ENCODE measurements around the gene AKAIN1. TPM values are rescaled to one million over a fixed set of nuclear protein-coding genes. Genes with fewer than 3 reads are reported as not detected.

AKAIN1 gene
- polyA plus RNA-seq, 1 of the 3 experiments (the other 2 are of a cell fraction), result not detected

DNA sequence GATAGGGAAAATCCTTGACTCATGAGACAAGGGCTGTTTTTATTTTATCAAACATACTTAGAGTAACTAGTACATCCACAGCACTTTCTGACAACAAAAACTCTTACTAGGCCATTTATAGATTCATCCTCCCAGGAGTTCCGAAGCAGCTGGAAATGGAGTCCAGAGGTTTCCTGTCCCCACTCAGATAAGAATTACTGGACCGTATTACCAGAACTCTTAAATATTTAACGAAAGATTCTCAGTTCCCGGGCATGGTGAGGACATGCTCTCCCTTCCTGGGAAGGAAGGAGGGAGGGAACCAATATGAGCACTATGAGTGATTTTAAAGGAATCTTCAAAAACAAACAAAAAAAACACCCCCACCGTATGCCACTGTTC, 41.2 kb downstream of the AKAIN1 start (continued):
- TF ChIP-seq, protein P1, sequence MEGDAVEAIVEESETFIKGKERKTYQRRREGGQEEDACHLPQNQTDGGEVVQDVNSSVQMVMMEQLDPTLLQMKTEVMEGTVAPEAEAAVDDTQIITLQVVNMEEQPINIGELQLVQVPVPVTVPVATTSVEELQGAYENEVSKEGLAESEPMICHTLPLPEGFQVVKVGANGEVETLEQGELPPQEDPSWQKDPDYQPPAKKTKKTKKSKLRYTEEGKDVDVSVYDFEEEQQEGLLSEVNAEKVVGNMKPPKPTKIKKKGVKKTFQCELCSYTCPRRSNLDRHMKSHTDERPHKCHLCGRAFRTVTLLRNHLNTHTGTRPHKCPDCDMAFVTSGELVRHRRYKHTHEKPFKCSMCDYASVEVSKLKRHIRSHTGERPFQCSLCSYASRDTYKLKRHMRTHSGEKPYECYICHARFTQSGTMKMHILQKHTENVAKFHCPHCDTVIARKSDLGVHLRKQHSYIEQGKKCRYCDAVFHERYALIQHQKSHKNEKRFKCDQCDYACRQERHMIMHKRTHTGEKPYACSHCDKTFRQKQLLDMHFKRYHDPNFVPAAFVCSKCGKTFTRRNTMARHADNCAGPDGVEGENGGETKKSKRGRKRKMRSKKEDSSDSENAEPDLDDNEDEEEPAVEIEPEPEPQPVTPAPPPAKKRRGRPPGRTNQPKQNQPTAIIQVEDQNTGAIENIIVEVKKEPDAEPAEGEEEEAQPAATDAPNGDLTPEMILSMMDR (IDR thresholded peaks at IDR 0.05), result no peak
- TF ChIP-seq, protein P2, sequence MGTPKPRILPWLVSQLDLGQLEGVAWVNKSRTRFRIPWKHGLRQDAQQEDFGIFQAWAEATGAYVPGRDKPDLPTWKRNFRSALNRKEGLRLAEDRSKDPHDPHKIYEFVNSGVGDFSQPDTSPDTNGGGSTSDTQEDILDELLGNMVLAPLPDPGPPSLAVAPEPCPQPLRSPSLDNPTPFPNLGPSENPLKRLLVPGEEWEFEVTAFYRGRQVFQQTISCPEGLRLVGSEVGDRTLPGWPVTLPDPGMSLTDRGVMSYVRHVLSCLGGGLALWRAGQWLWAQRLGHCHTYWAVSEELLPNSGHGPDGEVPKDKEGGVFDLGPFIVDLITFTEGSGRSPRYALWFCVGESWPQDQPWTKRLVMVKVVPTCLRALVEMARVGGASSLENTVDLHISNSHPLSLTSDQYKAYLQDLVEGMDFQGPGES (IDR thresholded peaks at IDR 0.05; ENCODE audit: low read depth, low read length), result no peak
- no peak for TF ChIP-seq POLR2AphosphoS5 (IDR thresholded peaks at IDR 0.05; ENCODE audit: low read depth, low read length)

DNA sequence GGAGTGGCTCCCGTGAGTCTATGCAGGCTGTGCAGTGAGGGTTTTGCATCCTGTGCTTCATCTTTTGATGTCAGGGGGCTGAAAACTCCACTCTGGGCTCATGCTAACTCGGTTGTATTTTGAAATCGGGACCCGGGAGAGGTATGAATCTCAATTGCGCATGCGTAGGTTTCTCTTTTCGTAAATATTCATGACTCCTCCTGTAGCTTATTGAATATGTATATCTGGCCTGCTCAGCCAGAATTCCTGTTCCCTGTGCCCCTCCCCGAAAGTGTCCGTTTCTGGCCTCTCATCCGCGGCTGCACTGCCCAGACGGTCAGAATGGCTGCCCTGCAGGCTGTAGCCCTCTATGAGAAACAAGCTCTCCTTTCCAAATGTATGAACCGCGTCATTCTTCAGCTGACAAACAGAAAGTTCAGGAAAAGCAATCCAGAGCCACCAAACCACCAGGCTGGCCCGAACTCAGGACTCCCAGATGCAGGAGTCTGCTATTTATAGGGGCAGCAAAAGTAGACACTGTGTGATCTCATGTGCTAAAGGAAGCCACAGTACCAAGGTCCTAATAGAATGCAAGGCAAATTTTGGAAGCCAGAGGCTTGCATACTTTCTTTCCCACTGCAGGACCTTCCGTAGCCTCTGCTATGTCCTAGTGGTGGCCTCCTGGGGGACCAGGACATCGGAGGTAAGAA, 41.7 kb downstream of the AKAIN1 start:
- Histone ChIP-seq H3K4me3 (ENCODE audit: low read depth in 2 of 2, low read length in 1 of 2) (no peak overlapping the region), H3K9me2 (no peaks in the 10 kb centered on the region), H3K27me3 (ENCODE audit: insufficient read depth) (no peaks in the 10 kb centered on the region), H3K79me2 (ENCODE audit: insufficient read depth) (no peaks in the 10 kb centered on the region), H3K9me3 (no peaks in the 10 kb centered on the region), H3K27ac (ENCODE audit: low read depth in 2 of 2, low read length in 1 of 2) (no peak overlapping the region), H3K4me2 (no peak overlapping the region), H3F3A (replicated peaks; ENCODE audit: insufficient read depth) (no peaks in the 10 kb centered on the region), H3K36me3 (replicated peaks in 1 of 2; ENCODE audit: control insufficient read depth in 1 of 2, insufficient read depth in 2 of 2, low read length in 1 of 2) (no peaks in the 10 kb centered on the region), H3K4me1 (ENCODE audit: control insufficient read depth in 1 of 2, insufficient read depth in 2 of 2, low read depth in 1 of 2, low read length in 1 of 2) (no peaks in the 10 kb centered on the region), H4K20me1 (ENCODE audit: insufficient read depth) (no peaks in the 10 kb centered on the region), H3K9ac (no peak overlapping the region), H2AFZ (ENCODE audit: low read depth) (no peak overlapping the region)
- ChIA-PET CTCF (no interaction called here), POLR2A (no interaction called here)
- WGBS (ENCODE audit: low lambda C conversion rate), result 30% methylated on average over 17 of the region's 17 CpGs
- TF ChIP-seq RFX5 (IDR thresholded peaks at IDR 0.05; ENCODE audit: low read length) (no peak), YY1 (IDR thresholded peaks at IDR 0.05; ENCODE audit: low read depth) (no peak), FOSL2 (IDR thresholded peaks at IDR 0.05; ENCODE audit: borderline replicate concordance, low read depth) (no peak), GABPA (IDR thresholded peaks at IDR 0.05; ENCODE audit: low read depth) (no peak), TCF12 (IDR thresholded peaks at IDR 0.05) (no peak), EP300 (IDR thresholded peaks at IDR 0.05; ENCODE audit: borderline replicate concordance in 1 of 2, low read depth in 1 of 2, low read length in 1 of 2) (no peak), MXI1 (IDR thresholded peaks at IDR 0.05; ENCODE audit: low read depth, low read length) (no peak), SMC3 (IDR thresholded peaks at IDR 0.05; ENCODE audit: low read depth, low read length) (no peak), RXRA (IDR thresholded peaks at IDR 0.05; ENCODE audit: borderline replicate concordance, low read depth) (no peak), EZH2phosphoT487 (IDR thresholded peaks at IDR 0.05; ENCODE audit: borderline replicate concordance, low read depth) (no peak), TAF1 (IDR thresholded peaks at IDR 0.05; ENCODE audit: borderline replicate concordance, low read depth, low read length) (no peak), TEAD4 (IDR thresholded peaks at IDR 0.05; ENCODE audit: borderline replicate concordance, insufficient read depth) (no peak), JUND (IDR thresholded peaks at IDR 0.05) (no peak), RAD21 (IDR thresholded peaks at IDR 0.05; ENCODE audit: low read length) (no peak)
- TF ChIP-seq, protein P3, sequence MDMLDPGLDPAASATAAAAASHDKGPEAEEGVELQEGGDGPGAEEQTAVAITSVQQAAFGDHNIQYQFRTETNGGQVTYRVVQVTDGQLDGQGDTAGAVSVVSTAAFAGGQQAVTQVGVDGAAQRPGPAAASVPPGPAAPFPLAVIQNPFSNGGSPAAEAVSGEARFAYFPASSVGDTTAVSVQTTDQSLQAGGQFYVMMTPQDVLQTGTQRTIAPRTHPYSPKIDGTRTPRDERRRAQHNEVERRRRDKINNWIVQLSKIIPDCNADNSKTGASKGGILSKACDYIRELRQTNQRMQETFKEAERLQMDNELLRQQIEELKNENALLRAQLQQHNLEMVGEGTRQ (IDR thresholded peaks at IDR 0.05; ENCODE audit: borderline replicate concordance, low read depth, low read length), result no peak
- TF ChIP-seq, protein P2 (IDR thresholded peaks at IDR 0.05; ENCODE audit: low read depth, low read length), result no peak
- TF ChIP-seq, protein P4, sequence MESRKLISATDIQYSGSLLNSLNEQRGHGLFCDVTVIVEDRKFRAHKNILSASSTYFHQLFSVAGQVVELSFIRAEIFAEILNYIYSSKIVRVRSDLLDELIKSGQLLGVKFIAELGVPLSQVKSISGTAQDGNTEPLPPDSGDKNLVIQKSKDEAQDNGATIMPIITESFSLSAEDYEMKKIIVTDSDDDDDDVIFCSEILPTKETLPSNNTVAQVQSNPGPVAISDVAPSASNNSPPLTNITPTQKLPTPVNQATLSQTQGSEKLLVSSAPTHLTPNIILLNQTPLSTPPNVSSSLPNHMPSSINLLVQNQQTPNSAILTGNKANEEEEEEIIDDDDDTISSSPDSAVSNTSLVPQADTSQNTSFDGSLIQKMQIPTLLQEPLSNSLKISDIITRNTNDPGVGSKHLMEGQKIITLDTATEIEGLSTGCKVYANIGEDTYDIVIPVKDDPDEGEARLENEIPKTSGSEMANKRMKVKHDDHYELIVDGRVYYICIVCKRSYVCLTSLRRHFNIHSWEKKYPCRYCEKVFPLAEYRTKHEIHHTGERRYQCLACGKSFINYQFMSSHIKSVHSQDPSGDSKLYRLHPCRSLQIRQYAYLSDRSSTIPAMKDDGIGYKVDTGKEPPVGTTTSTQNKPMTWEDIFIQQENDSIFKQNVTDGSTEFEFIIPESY (IDR thresholded peaks at IDR 0.05; ENCODE audit: borderline replicate concordance, low read depth), result no peak
- no peak for DNase-seq
